Hepatocyte (in vitro differentiated cells): ENCODE data around the gene XIRP2. TPM values are rescaled to one million over a fixed set of nuclear protein-coding genes. Genes with fewer than 3 reads are reported as not detected.

Source experiments
- DNase-seq: peaks from one replicate; pipeline ENCODE4 v3.0.0-alpha.2; 2016; ENCODE audit warnings: low spot score
- H2AFZ ChIP-seq: fragments of 200-600 bp; sonication (generic); 2 replicates; pipeline ENCODE4 v1.6.0; 2016; ENCODE audit warnings: antibody characterized with exemption, mild to moderate bottlenecking
- H3K27ac ChIP-seq: fragments of 200-600 bp; sonication (generic); 2 replicates; pipeline ENCODE4 v1.5.1; 2016; ENCODE audit warnings: mild to moderate bottlenecking
- H3K27me3 ChIP-seq: fragments of 200-600 bp; sonication (generic); 2 replicates; pipeline ENCODE4 v1.6.1; 2016
- H3K36me3 ChIP-seq: fragments of 200-600 bp; sonication (generic); replicated peaks from 2 replicates; pipeline ENCODE4 v1.5.1; 2016; ENCODE audit warnings: low read depth; ENCODE audit not compliant: insufficient read depth
- H3K4me1 ChIP-seq: fragments of 200-600 bp; sonication (generic); 2 replicates; pipeline ENCODE4 v1.5.1; 2016; ENCODE audit warnings: mild to moderate bottlenecking, moderate library complexity; ENCODE audit not compliant: insufficient read depth
- H3K4me2 ChIP-seq: fragments of 200-600 bp; sonication (generic); 2 replicates; pipeline ENCODE4 v1.6.0; 2016
- H3K4me3 ChIP-seq: fragments of 200-600 bp; sonication (generic); 2 replicates; pipeline ENCODE4 v1.5.1; 2016; ENCODE audit warnings: mild to moderate bottlenecking
- H3K79me2 ChIP-seq: fragments of 200-600 bp; sonication (generic); 2 replicates; pipeline ENCODE4 v1.6.0; 2017; ENCODE audit warnings: mild to moderate bottlenecking
- H3K9me2 ChIP-seq: fragments of 200-600 bp; sonication (generic); replicated peaks from 2 replicates; pipeline ENCODE4 v1.6.0; 2017; ENCODE audit warnings: mild to moderate bottlenecking; ENCODE audit not compliant: insufficient read depth
- H3K9me3 ChIP-seq: fragments of 200-600 bp; sonication (generic); 2 replicates; pipeline ENCODE4 v1.5.1; 2016; ENCODE audit warnings: low read depth, mild to moderate bottlenecking
- H4K20me1 ChIP-seq: fragments of 200-600 bp; sonication (generic); 2 replicates; pipeline ENCODE4 v1.6.0; 2016; ENCODE audit warnings: mild to moderate bottlenecking; ENCODE audit not compliant: insufficient read depth, poor library complexity, severe bottlenecking
- CTCF ChIP-seq: fragments of 200-600 bp; sonication (generic); IDR thresholded peaks from 2 replicates; pipeline ENCODE4 v1.5.1; 2016; ENCODE audit warnings: antibody characterized with exemption, mild to moderate bottlenecking; ENCODE audit not compliant: poor library complexity
- EZH2 ChIP-seq: fragments of 200-600 bp; sonication (generic); IDR thresholded peaks from 2 replicates; pipeline ENCODE4 v1.6.1; 2016; ENCODE audit warnings: antibody characterized with exemption, mild to moderate bottlenecking, borderline replicate concordance
- EZH2phosphoT487 ChIP-seq: fragments of 200-600 bp; sonication (generic); IDR thresholded peaks from one replicate; pipeline ENCODE4 v1.6.1; 2018; ENCODE audit warnings: antibody characterized with exemption, mild to moderate bottlenecking, low read depth, moderate library complexity; ENCODE audit not compliant: unreplicated experiment, severe bottlenecking
- WGBS: methylation state at CpG from one replicate; pipeline ENCODE4 v1.1.6; 2016; ENCODE audit warnings: low lambda C conversion rate; ENCODE audit errors: missing lambda C conversion rate; 5-methylcytosine and 5-hydroxymethylcytosine counted together
- polyA plus RNA-seq: library from polyadenylated mRNA; unstranded; fragments of >200 nt; fragmentation: Nextera tagmentation; extraction: Ambion mirVana; gene quantifications from 2 replicates; pipeline ENCODE4 v1.2.1, GENCODE V29; 2016
- total RNA-seq: library from RNA; depleted of rRNA; stranded (reverse); fragments of >200 nt; gene quantifications from 2 replicates; pipeline ENCODE4 v1.2.3, GENCODE V29; 2014

The XIRP2 gene
- total and polyA plus RNA-seq, 2 experiments from 2014 or later: not detected

- H3K27ac ChIP-seq: no peak overlapping the region
- H3K4me3 ChIP-seq: no peak overlapping the region
- no peaks in the 10 kb centered on the region for H3K9me2 ChIP-seq
- H4K20me1 ChIP-seq: no peaks in the 10 kb centered on the region
- peaks cover 8% of the 10 kb centered on the region for H3K4me1 ChIP-seq
- no peak overlapping the region for H3K4me2 ChIP-seq
- TF ChIP-seq EZH2 (no peak), EZH2phosphoT487 (no peak), CTCF (no peak)
- WGBS: 100% methylated on average over 1 of the region's 1 CpG
- no peaks in the 10 kb centered on the region for H3K79me2 ChIP-seq
- H2AFZ ChIP-seq: no peak overlapping the region
- peaks cover 22% of the 10 kb centered on the region for H3K27me3 ChIP-seq
- no peaks in the 10 kb centered on the region for H3K9me3 ChIP-seq
- no peak for DNase-seq
- no peaks in the 10 kb centered on the region for H3K36me3 ChIP-seq
These were observed 401.6 kb downstream of the XIRP2 start for GRCh38 chr2:167289651-167290410.

DNA sequence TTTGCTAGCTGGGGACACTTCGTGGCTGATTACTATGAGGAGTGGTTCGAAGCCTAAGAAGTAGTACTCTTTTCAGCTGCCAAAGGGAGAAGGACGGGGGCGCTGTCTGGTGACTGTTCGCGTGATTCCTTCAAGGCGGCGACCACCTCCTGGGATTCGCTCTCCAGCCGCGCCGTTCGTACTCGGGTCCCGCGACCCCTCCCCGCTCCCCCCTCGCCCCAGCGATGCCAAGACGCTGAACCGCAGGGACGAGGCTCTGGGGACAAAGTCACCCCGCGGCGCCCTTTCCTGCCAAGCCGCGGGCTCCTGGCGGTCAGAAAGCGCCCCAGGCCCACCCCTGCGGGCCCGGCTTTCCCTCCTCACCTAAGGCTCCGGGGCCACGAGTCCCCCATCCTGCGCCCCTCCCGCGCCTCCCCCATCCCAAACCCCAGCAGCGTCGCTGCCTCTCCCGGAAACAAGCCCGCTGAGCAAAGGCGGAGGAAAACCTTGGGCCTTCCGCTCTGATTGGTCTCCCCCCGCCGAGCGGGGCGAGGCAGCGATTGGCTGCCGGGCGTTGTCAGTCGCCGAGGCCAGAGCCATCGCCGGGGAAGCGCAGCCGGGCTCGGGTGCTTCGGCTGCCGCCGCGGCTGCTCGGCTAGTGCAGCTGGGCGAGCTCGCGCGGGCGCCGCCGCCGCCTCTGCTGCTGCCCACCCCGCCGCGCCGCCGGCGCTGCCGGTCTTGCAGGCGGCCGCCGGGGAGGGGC is 404.3 kb downstream of the XIRP2 start, which contains the start of gene B3GALT1:
TSS of gene B3GALT1 (plus strand) at position 572 of the 742 bp plus-strand sequence.
- Histone ChIP-seq H3K4me2 (peak within 1 kb of the TSS; percentile 97), H3K4me3 (peak within 1 kb of the TSS; percentile 69), H3K9me2 (no peaks in the 10 kb centered on the region), H3K79me2 (no peaks in the 10 kb centered on the region), H4K20me1 (no peaks in the 10 kb centered on the region), H3K36me3 (no peaks in the 10 kb centered on the region), H3K4me1 (peaks cover 8% of the 10 kb centered on the region), H3K9me3 (no peaks in the 10 kb centered on the region), H3K27ac (peak within 1 kb of the TSS; percentile 88), H3K27me3 (peaks cover 39% of the 10 kb centered on the region), H2AFZ (peak within 1 kb of the TSS; percentile 91)
- WGBS: under 1% methylated on average over 44 of the region's 79 CpGs
- peak; percentile 60 for TF ChIP-seq CTCF
- no peak for TF ChIP-seq EZH2
- no peak for TF ChIP-seq EZH2phosphoT487
- peak; percentile 96 for DNase-seq

DNA sequence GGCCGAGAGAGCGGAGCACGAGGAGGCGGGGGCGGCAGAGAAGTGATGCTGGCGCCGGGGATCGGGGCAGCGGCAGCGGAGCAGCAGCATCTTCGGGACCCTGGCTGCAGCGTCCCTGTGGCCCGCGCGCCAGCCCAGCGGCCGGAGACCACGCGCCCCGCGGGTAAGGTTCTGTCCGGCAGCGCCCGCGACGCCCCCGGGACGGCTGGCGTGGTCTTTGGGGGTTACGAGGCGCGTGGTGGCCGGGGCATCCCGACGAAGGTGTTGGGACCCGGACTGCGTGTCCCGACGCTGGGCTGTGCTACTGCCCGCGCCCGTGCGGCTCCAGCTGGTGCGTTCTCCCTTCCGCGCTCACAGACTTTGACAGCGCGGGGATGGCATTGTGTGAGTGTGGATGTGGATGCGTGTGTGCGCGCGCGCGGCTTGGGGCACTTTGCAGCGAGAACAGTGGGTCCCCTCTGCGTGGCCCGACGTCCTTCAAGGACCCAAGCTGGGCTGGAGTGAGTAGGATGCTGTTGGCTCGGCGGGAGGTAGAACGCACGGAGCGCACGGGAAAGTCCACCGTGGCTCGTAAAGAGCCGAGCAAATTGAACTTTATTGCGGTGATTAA is 405.0 kb downstream of the XIRP2 start:
- H3K9me3 ChIP-seq: no peaks in the 10 kb centered on the region
- H3K4me2 ChIP-seq: peak overlapping the region; percentile 97
- no peaks in the 10 kb centered on the region for H3K36me3 ChIP-seq
- H3K4me1 ChIP-seq: peaks cover 8% of the 10 kb centered on the region
- no peaks in the 10 kb centered on the region for H3K79me2 ChIP-seq
- peak overlapping the region; percentile 58 for H2AFZ ChIP-seq
- TF ChIP-seq CTCF (no peak), EZH2phosphoT487 (no peak), EZH2 (no peak)
- peaks cover 39% of the 10 kb centered on the region for H3K27me3 ChIP-seq
- H3K4me3 ChIP-seq: peak overlapping the region; percentile 43
- no peaks in the 10 kb centered on the region for H4K20me1 ChIP-seq
- peak; percentile 35 for DNase-seq
- WGBS: under 1% methylated on average over 65 of the region's 68 CpGs
- H3K9me2 ChIP-seq: no peaks in the 10 kb centered on the region
- H3K27ac ChIP-seq: no peak overlapping the region
